Measurements from ENCODE around the gene ORAI1. TPM values are rescaled to one million over a fixed set of nuclear protein-coding genes. Genes with fewer than 3 reads are reported as not detected.
"Not testable (repeated sequence)": the region's sequence is repeated elsewhere in the genome, so short reads cannot be mapped to it uniquely, and the experiment has no call there.

ORAI1 gene
- total RNA-seq, 4 donors from 2014 or later, result 1.8 to 20.0 (median 13.8) TPM

DNA sequence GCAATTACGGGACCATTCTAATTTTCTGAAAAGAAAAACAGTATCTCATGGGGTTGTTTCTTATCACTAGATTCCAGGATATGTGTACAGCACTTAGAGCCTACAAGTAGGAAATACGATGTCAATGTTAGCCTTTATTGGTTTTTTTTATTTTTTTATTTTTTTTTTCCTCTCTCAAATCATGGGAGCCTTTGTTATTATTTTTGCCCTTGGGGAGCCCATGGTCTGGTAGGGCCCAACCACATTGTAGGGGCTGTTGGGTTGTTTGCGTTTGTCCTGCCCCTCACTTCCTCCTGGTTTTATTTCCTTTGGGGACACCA, 37.2 kb downstream of the ORAI1 start:
- no peak for DNase-seq
- no peaks in the 10 kb centered on the region for H3K4me1 ChIP-seq
- no peak for TF ChIP-seq POLR2A (IDR thresholded peaks at IDR 0.05)
- TF ChIP-seq, protein P1, sequence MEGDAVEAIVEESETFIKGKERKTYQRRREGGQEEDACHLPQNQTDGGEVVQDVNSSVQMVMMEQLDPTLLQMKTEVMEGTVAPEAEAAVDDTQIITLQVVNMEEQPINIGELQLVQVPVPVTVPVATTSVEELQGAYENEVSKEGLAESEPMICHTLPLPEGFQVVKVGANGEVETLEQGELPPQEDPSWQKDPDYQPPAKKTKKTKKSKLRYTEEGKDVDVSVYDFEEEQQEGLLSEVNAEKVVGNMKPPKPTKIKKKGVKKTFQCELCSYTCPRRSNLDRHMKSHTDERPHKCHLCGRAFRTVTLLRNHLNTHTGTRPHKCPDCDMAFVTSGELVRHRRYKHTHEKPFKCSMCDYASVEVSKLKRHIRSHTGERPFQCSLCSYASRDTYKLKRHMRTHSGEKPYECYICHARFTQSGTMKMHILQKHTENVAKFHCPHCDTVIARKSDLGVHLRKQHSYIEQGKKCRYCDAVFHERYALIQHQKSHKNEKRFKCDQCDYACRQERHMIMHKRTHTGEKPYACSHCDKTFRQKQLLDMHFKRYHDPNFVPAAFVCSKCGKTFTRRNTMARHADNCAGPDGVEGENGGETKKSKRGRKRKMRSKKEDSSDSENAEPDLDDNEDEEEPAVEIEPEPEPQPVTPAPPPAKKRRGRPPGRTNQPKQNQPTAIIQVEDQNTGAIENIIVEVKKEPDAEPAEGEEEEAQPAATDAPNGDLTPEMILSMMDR (IDR thresholded peaks at IDR 0.05), result no peak
- no peak overlapping the region for H3K4me3 ChIP-seq
- intact Hi-C loops (cut with DNase I; ENCODE audit: low total_unique reads), result loop anchor here (10.0 kb wide), 1 partner anchor 169 kb away; no protein-coding TSS in a partner anchor
- H3K27ac ChIP-seq, result no peak overlapping the region
- no peaks in the 10 kb centered on the region for H3K9me3 ChIP-seq
- no peaks in the 10 kb centered on the region for H3K36me3 ChIP-seq
- no peaks in the 10 kb centered on the region for H3K27me3 ChIP-seq

- intact Hi-C loops (cut with DNase I; ENCODE audit: low total_unique reads), result loop anchor here (10.0 kb wide), 1 partner anchor 172 kb away; no protein-coding TSS in a partner anchor
- not testable (repeated sequence) for H3K4me3 ChIP-seq, H3K36me3 ChIP-seq, H3K4me1 ChIP-seq, H3K9me3 ChIP-seq, DNase-seq, H3K27me3 ChIP-seq, H3K27ac ChIP-seq
Observed at GRCh38 chr12:121666829-121667228, 40.5 kb downstream of the ORAI1 start.

GRCh38 chr12:121668750-121669520, 42.6 kb downstream of the ORAI1 start:
- Histone ChIP-seq H3K9me3 (no peaks in the 10 kb centered on the region), H3K4me3 (no peak overlapping the region), H3K27me3 (no peaks in the 10 kb centered on the region), H3K36me3 (no peaks in the 10 kb centered on the region), H3K27ac (no peak overlapping the region), H3K4me1 (no peaks in the 10 kb centered on the region)
- no peak for DNase-seq
- intact Hi-C loops (cut with DNase I; ENCODE audit: low total_unique reads), result loop anchor here (10.0 kb wide), 1 partner anchor 174 kb away; no protein-coding TSS in a partner anchor
- TF ChIP-seq POLR2A (IDR thresholded peaks at IDR 0.05), result no peak
- TF ChIP-seq, protein P1 (IDR thresholded peaks at IDR 0.05), result peak; percentile 37 to 42 (median 40)

- Histone ChIP-seq H3K4me3 (no peak within 1 kb of the TSS), H3K9me3 (no peaks in the 10 kb centered on the region), H3K27me3 (no peaks in the 10 kb centered on the region), H3K4me1 (no peaks in the 10 kb centered on the region), H3K27ac (no peak within 1 kb of the TSS), H3K36me3 (no peaks in the 10 kb centered on the region)
- DNase-seq, result no peak
- intact Hi-C loops (cut with DNase I; ENCODE audit: low total_unique reads), result loop anchor here (10.0 kb wide), 1 partner anchor 175 kb away; no protein-coding TSS in a partner anchor
- no peak for TF ChIP-seq POLR2A (IDR thresholded peaks at IDR 0.05)
- TF ChIP-seq, protein P1 (IDR thresholded peaks at IDR 0.05), result no peak
Observed at GRCh38 chr12:121669521-121669900, 43.2 kb downstream of the ORAI1 start, which contains the start of gene MORN3. MORN3 (minus strand) TSS chr12:121669654; CDS start chr12:121669483, 171 bp downstream.

DNA sequence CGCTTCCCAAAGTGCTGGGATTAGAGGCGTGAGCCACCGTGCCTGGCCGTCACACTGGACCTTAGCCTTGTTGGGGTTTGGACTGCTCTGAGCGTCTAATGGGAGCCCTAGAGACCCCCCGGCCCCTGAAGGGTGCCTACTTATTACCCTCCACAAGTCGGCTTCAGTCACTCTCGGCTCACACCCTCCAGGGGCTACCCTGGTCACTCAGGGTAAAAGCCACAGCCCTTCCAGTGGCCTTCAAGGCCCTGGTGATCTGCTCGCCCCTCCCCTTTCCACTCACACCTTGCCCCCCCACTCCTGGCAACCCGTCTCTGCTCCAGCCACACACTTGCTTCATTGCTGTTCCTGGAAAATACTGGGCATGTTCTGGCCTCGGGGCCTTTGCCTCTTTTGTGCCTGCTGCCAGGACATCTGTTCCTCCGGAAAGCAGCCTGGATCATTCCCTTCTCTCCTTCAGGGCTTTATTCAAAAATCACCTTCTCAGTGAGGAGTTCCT, 46.7 kb downstream of the ORAI1 start:
- intact Hi-C loops (cut with DNase I; ENCODE audit: low total_unique reads), result no loop called here
- no peaks in the 10 kb centered on the region for H3K9me3 ChIP-seq
- no peaks in the 10 kb centered on the region for H3K27me3 ChIP-seq
- TF ChIP-seq, protein P1 (IDR thresholded peaks at IDR 0.05), result no peak
- no peak for TF ChIP-seq POLR2A (IDR thresholded peaks at IDR 0.05)
- H3K4me1 ChIP-seq, result no peaks in the 10 kb centered on the region
- DNase-seq, result no peak
- H3K4me3 ChIP-seq, result peak overlapping the region in 1 of 2 donors; percentile 36
- H3K36me3 ChIP-seq, result no peaks in the 10 kb centered on the region
- peak overlapping the region; percentile 42 to 43 for H3K27ac ChIP-seq
